HepG2 (cell line): ENCODE measurements around the gene SPDYE6. TPM values are rescaled to one million over a fixed set of nuclear protein-coding genes. Genes with fewer than 3 reads are reported as not detected.

Source experiments
- ATAC-seq: fragments of 200-7000 bp; cut with Tn5 transposase; 3 replicates; pipeline ENCODE4 v1.9.1; 2020; ENCODE audit warnings: mild to moderate bottlenecking, moderate library complexity
- BruUV-seq: library from RNA; stranded (reverse); fragments of 400-500 nt; replicated peaks from 2 replicates; lab custom pipeline; 2021; lab: Mats Ljungman, UMichigan
- CTCF ChIA-PET: fragments of 300-600 bp; formaldehyde crosslinking; extraction: SDS; loops from one replicate; lab custom pipeline; 2021; ENCODE audit warnings: low total read pairs, inconsistent platforms, low intra/inter-chr PET ratio; lab: Yijun Ruan, JAX
- POLR2A ChIA-PET: fragments of 350-600 bp; sonication (Branson Sonifier 250); formaldehyde crosslinking; loops from one replicate; lab custom pipeline; 2020; ENCODE audit warnings: antibody characterized with exemption, inconsistent platforms; lab: Yijun Ruan, JAX
- DNase-seq: peaks from one replicate; pipeline ENCODE4 v3.0.0-alpha.2; 2015; ENCODE audit warnings: low spot score
- FAIRE-seq: peaks from 3 replicates; lab custom pipeline; 2011; peaks lifted over from hg19 to GRCh38; lab: Jason Lieb, UNC
- H2AFZ ChIP-seq: one replicate; pipeline ENCODE4 v1.6.1; 2011; ENCODE audit warnings: low read length, inconsistent platforms
- H3K27ac ChIP-seq: fragments of 300-600 bp; 3 replicates; pipeline ENCODE4 v1.8.0; 2011; ENCODE audit warnings: mixed run types, mild to moderate bottlenecking, mixed read lengths, low read length, inconsistent platforms; ENCODE audit not compliant: insufficient read depth; ENCODE audit errors: extremely low read length
- H3K27me3 ChIP-seq, 2 experiments: fragments of 200-600 bp in 1 of 2; 2 replicates in 1 of 2; 3 replicates in 1 of 2; pipeline versions ENCODE4 v1.6.0 to v1.8.0; 2011; ENCODE audit warnings: low read length in 2 of 2, mild to moderate bottlenecking in 2 of 2, moderate library complexity in 2 of 2, inconsistent platforms in 1 of 2; ENCODE audit not compliant: insufficient read depth in 2 of 2, control insufficient read depth in 1 of 2
- H3K36me3 ChIP-seq, 2 experiments: fragments of 200-600 bp in 1 of 2; replicated peaks in 1 of 2; 2 replicates in 1 of 2; 3 replicates in 1 of 2; pipeline versions ENCODE4 v1.5.1 to v1.8.0; 2011; ENCODE audit warnings: low read length in 2 of 2, inconsistent platforms in 1 of 2; ENCODE audit not compliant: insufficient read depth in 2 of 2, control insufficient read depth in 1 of 2
- H3K4me1 ChIP-seq: 2 replicates; pipeline ENCODE4 v1.5.1; 2012; ENCODE audit warnings: low read length, inconsistent platforms; ENCODE audit not compliant: insufficient read depth
- H3K4me2 ChIP-seq: 2 replicates; pipeline ENCODE4 v1.6.0; 2011; ENCODE audit warnings: low read depth, low read length, inconsistent platforms
- H3K4me3 ChIP-seq, 3 experiments: fragments of 200-600 bp in 1 of 3; sonication (generic), shearing (Covaris generic) in 1 of 3; replicated peaks in 1 of 3; 2 replicates each; pipeline ENCODE4 v1.5.1; 2011 to 2016; ENCODE audit warnings: low read length in 3 of 3, inconsistent platforms in 2 of 3, low read depth in 2 of 3, mild to moderate bottlenecking in 2 of 3, control low read depth in 1 of 3, mixed read lengths in 1 of 3; ENCODE audit not compliant: insufficient read depth in 1 of 3
- H3K79me2 ChIP-seq: one replicate; pipeline ENCODE4 v1.6.1; 2011; ENCODE audit warnings: low read length, inconsistent platforms; ENCODE audit not compliant: insufficient read depth
- H3K9ac ChIP-seq: 2 replicates; pipeline ENCODE4 v1.6.0; 2011; ENCODE audit warnings: mild to moderate bottlenecking, low read depth, low read length, inconsistent platforms; ENCODE audit not compliant: insufficient read depth
- H3K9me3 ChIP-seq: 2 replicates; pipeline ENCODE4 v1.5.1; 2012; ENCODE audit warnings: mild to moderate bottlenecking, low read length
- H4K20me1 ChIP-seq: 2 replicates; pipeline ENCODE4 v1.6.0; 2011; ENCODE audit warnings: inconsistent platforms, mild to moderate bottlenecking, low read length, moderate library complexity; ENCODE audit not compliant: insufficient read depth
- ZMAT3 ChIP-seq: sonication (generic); formaldehyde crosslinking; conservative IDR thresholded peaks from 2 replicates; pipeline ENCODE4 v1.7.0; 2021; ENCODE audit warnings: missing genetic modification reagents
- ZNF12 ChIP-seq: sonication (generic); formaldehyde crosslinking; IDR thresholded peaks from 2 replicates; pipeline ENCODE4 v1.5.0; 2020; ENCODE audit warnings: missing genetic modification reagents
- ZNF44 ChIP-seq: sonication (generic); formaldehyde crosslinking; IDR thresholded peaks from 2 replicates; pipeline ENCODE4 v1.5.1; 2020; ENCODE audit warnings: mild to moderate bottlenecking, missing genetic modification reagents
- ZNF781 ChIP-seq: sonication (generic); formaldehyde crosslinking; IDR thresholded peaks from 2 replicates; pipeline ENCODE4 v1.5.1; 2020; ENCODE audit warnings: borderline replicate concordance, mild to moderate bottlenecking, missing genetic modification reagents; ENCODE audit errors: not compliant biosample characterization
- ZNF879 ChIP-seq: sonication (generic); formaldehyde crosslinking; IDR thresholded peaks from 2 replicates; pipeline ENCODE4 v1.8.1; 2023; ENCODE audit warnings: missing genetic modification reagents
- WGBS: methylation state at CpG from one replicate; pipeline ENCODE4 v1.1.6; 2017; ENCODE audit warnings: low lambda C conversion rate; 5-methylcytosine and 5-hydroxymethylcytosine counted together
- in situ Hi-C: cut with HindIII; loops from 2 replicates; pipeline ENCODE4 v1.10.0; 2017; ENCODE audit warnings: low pct_unique_long_range_greater_than_20kb; ENCODE audit not compliant: extremely low pct_ligation_motif_present
- intact Hi-C: fragments of 100-400 bp; cut with micrococcal nuclease; formaldehyde crosslinking; loops from one replicate; pipeline ENCODE4 v1.10.0; 2022; ENCODE audit not compliant: unreplicated experiment
- polyA plus RNA-seq, 8 experiments: library from polyadenylated mRNA; depleted of rRNA in 3 of 8; stranded (reverse) in 7 of 8; unstranded in 1 of 8; fragments of >200 nt; fragmentation: Illumina TruSeq in 4 of 8; extraction: Trizol in 4 of 8; gene quantifications; 2 replicates each; pipeline versions ENCODE4 v1.2.1 to v1.2.3, GENCODE V29; 2011 to 2016; ENCODE audit warnings: low read depth in 4 of 8, missing spikeins in 1 of 8, mixed read lengths in 1 of 8; ENCODE audit not compliant: insufficient read depth in 1 of 8
- total RNA-seq, 5 experiments: library from RNA; depleted of rRNA; stranded (reverse); fragments of >200 nt; fragmentation: Illumina TruSeq; extraction: Trizol; gene quantifications; 2 replicates each; pipeline ENCODE4 v1.2.3, GENCODE V29; 2016; ENCODE audit warnings: low read depth in 1 of 5
- TF ChIP-seq, protein P1 (sequence below): sonication (generic); formaldehyde crosslinking; conservative IDR thresholded peaks from 2 replicates; pipeline ENCODE4 v1.4.0; 2020; ENCODE audit warnings: missing genetic modification reagents

Gene SPDYE6
- total and polyA plus RNA-seq, 2 of the 13 experiments (the other 11 are each of a cell fraction or from before 2014, with no cell fraction given): 0.07 TPM; not detected in 1

DNA sequence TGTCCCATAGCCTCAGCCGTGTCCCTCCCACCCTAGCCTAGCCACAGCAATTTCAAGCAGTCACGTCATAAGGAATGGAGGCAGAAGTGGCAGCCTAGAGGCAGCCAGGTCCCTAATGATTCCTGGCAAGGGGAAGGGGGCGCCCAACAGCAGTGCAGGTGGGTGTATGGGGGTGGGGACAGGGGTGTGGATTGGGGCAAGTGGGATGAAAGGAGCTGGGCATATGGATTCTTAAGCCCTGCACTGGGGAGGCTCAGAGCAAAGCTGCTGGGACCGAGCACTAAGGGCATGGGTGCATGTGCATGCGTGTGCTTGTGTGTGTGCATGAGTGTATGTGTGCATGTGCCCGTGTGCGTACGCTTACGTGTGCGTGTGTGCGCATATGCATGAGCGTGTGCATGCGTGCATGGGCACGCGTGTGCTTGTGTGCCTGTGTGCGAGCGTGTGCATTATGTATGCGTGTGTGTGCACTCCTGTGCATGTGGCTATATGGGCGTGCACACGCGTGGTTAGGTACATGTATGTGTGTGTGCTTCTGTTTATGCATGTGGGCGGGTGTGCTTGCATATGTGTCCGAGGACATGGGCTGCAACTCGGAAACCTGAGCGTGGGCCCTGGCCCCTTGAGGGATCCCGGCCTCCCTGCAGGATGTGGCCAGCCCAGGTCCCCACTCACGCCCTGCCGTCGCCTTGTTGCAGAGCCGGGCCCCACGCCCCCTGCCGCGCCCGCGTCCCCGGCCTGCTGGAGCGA is 35.5 kb downstream of the SPDYE6 start:
- TF ChIP-seq ZNF879 (CRISPR knock-in tag) (no peak), ZMAT3 (no peak)
- H2AFZ ChIP-seq: no peak overlapping the region
- DNase-seq: no peak
- no peaks in the 10 kb centered on the region for H3K4me1 ChIP-seq
- intact Hi-C loops (no loop called here), in situ Hi-C loops (no loop called here)
- H3K27ac ChIP-seq: no peak overlapping the region
- no peak for ATAC-seq
- POLR2A ChIA-PET: no interaction called here
- WGBS: 95% methylated on average over 32 of the region's 37 CpGs
- H4K20me1 ChIP-seq: no peaks in the 10 kb centered on the region
- H3K9me3 ChIP-seq: no peaks in the 10 kb centered on the region
- CTCF ChIA-PET: no interaction called here
- H3K4me2 ChIP-seq: no peak overlapping the region
- BruUV-seq: no TSS peak
- no peaks in the 10 kb centered on the region for H3K27me3 ChIP-seq
- no peaks in the 10 kb centered on the region for H3K79me2 ChIP-seq
- no peak overlapping the region for H3K9ac ChIP-seq
- FAIRE-seq: no peak
- H3K4me3 ChIP-seq: no peak overlapping the region
- H3K36me3 ChIP-seq: no peaks in the 10 kb centered on the region

DNA sequence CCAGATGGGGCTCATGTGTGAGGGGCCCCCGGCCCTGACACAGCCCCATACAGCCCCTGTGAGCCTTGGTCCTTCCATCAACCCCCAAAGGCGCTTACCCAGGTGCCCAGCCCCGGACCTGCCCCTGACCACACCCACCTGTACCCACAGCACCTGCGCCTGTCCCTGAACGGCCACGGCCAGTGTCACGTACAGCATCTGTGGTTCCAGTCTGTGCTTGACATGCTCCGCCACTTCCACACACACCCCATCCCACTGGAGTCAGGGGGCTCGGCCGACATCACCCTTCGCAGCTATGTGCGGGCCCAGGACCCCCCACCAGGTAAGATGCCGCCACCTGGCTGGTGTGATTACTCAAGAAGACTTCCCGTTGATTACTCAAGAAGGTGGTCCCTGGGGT is 36.1 kb downstream of the SPDYE6 start:
- ChIA-PET POLR2A (no interaction called here), CTCF (no interaction called here)
- no peaks in the 10 kb centered on the region for H3K9me3 ChIP-seq
- 88% methylated on average over 11 of the region's 14 CpGs for WGBS
- ATAC-seq (no peak), FAIRE-seq (no peak), DNase-seq (no peak)
- no peaks in the 10 kb centered on the region for H3K4me1 ChIP-seq
- H3K9ac ChIP-seq: no peak overlapping the region
- BruUV-seq: no TSS peak
- in situ Hi-C loops: no loop called here
- H3K27ac ChIP-seq: no peak overlapping the region
- H3K27me3 ChIP-seq: no peaks in the 10 kb centered on the region
- intact Hi-C loops: no loop called here
- no peak overlapping the region for H3K4me3 ChIP-seq
- H4K20me1 ChIP-seq: no peaks in the 10 kb centered on the region
- H2AFZ ChIP-seq: no peak overlapping the region
- no peaks in the 10 kb centered on the region for H3K36me3 ChIP-seq
- no peaks in the 10 kb centered on the region for H3K79me2 ChIP-seq
- H3K4me2 ChIP-seq: no peak overlapping the region
- TF ChIP-seq ZNF12 (no peak), ZNF44 (CRISPR knock-in tag) (no peak), ZNF781 (CRISPR knock-in tag) (no peak)
- TF ChIP-seq, protein P1, sequence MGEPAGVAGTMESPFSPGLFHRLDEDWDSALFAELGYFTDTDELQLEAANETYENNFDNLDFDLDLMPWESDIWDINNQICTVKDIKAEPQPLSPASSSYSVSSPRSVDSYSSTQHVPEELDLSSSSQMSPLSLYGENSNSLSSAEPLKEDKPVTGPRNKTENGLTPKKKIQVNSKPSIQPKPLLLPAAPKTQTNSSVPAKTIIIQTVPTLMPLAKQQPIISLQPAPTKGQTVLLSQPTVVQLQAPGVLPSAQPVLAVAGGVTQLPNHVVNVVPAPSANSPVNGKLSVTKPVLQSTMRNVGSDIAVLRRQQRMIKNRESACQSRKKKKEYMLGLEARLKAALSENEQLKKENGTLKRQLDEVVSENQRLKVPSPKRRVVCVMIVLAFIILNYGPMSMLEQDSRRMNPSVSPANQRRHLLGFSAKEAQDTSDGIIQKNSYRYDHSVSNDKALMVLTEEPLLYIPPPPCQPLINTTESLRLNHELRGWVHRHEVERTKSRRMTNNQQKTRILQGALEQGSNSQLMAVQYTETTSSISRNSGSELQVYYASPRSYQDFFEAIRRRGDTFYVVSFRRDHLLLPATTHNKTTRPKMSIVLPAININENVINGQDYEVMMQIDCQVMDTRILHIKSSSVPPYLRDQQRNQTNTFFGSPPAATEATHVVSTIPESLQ (CRISPR knock-in tag): no peak
